Left colon (tissue), 2 donors: ENCODE data around the gene CARD14. TPM values are rescaled to one million over a fixed set of nuclear protein-coding genes. Genes with fewer than 3 reads are reported as not detected.

Experiments
- ATAC-seq: fragments of 200-7000 bp; cut with Tn5 transposase; one replicate; pipeline ENCODE4 v1.9.1; 2020; ENCODE audit warnings: mild to moderate bottlenecking, moderate library complexity
- DNase-seq, 2 donors: peaks; one replicate each; pipeline ENCODE4 v3.0.0-alpha.2; 2020
- intact Hi-C, 2 donors: fragments of 100-400 bp; cut with DNase I in 1 of 2; cut with micrococcal nuclease in 1 of 2; formaldehyde crosslinking; loops; one replicate each; pipeline versions ENCODE4 v1.11.2 to v1.14.0; 2022; cut with DNase I, micrococcal nuclease
- total RNA-seq, 2 donors: library from RNA; stranded (reverse); fragmentation: NEBNext Ultra II Directional; extraction: Animal tissue kit (Norgen Biotek cat#: 25700); gene quantifications; one replicate each; pipeline ENCODE4 v1.2.1, GENCODE V29; 2021
- donor health status: DM: no; HTN: no; CAD: no.
- donor health status: DM: yes; HTN: yes; CAD: no.

The CARD14 gene
- total RNA-seq, 2 donors from 2014 or later = 0.64 to 1.3 TPM

DNA sequence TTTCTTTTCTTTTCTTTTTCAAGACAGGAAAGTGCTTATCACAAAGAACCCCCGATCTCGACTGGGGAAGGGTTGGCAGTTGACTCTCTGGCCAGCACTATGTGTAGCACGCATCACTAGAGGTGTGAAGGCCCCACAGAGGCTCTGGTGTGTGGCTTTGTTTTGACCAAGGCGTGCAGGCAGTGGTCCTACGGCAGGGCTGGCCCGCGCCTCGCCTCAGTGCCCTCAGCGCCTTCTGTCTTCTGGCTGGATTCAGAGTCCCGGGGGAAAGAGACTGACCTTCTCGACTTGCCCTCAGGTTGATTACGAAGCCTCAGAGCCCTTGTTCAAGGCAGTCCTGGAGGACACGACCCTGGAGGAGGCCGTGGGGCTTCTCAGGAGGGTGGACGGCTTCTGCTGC lies 31.6 kb downstream of the CARD14 start:
- intact Hi-C loops = no loop called here
- ATAC-seq = no peak
- DNase-seq = no peak

DNA sequence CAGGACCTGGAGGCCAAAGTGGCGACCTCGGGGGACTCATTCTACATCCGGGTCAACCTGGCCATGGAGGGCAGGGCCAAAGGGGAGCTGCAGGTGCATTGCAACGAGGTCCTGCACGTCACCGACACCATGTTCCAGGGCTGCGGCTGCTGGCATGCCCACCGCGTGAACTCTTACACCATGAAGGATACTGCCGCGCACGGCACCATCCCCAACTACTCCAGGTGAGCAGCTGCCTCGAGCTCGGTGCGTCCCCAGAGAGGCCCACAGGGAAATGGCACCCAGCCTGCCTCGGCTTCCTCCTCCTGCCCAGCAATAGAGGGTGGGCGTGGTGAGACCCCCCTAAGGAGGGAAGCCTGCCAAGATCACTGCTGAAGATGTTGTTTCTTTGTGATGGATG lies 32.4 kb downstream of the CARD14 start:
- DNase-seq = no peak
- ATAC-seq = no peak
- intact Hi-C loops = no loop called here

DNA sequence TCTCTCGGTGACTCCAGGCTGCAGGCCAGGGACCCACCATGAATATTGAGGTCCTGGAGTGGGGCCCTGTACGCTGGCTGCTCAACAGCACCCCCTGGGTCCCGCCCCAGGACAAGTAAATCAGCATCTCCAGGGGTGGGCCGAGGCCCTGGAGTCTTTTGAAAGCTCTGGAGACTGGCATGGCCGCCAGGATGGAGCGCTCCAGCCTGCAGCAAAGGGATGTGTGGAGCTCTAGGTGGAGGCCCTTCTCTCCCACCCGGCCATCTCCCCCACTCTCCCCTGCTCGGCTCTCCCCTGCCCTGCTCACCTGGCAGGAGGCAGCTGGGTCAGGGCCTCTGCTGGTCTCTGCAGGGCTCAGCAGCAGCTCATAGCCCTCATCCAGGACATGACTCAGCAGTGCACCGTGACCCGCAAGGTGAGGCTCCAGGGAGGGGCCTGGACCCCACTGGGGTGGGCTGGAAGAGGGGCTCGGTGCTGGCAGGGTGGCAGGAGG lies 33.7 kb downstream of the CARD14 start:
- ATAC-seq (no peak), DNase-seq (no peak)
- intact Hi-C loops = no loop called here

DNA sequence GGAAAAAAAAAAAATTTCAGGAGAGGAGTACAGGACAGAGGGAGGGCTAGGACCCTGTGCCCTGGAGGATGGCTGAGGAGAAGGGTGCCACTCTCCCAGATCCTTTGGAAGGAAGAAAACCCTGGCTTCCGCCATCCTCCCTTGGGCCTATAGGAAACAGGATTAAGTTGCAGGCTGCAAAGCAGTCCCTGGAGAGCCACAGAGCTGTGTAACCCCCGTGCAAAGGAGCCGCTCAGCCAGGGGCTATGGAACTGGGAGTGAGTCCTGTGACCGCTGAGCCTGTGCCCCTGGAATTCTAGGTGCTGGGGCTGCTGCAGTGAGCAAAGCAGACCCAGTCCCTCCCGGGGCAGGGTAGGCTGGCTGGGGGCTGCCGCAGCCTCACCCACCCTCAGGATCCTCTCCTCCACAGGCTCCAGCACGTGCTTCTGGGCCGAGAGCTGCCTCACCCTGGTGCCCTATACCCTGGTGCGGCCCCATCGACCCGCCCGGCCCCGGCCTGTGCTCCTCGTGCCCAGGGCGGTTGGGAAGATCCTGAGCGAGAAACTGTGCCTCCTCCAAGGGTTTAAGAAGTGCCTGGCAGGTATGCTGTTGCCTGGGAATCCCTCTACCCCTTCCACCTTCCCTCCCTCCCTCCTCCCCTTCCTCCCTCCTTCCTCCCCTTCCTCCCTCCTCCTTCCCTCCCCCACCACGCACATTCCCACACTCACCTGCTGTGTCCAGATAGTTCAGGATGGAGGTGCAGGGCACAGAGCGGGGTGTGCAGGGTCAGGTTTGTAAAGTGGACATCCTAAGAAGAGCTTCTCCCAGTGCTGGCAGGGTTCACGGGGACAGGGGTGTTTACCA lies 35.0 kb downstream of the CARD14 start:
- intact Hi-C loops = no loop called here
- ATAC-seq (peak; percentile 6), DNase-seq (no peak)

DNA sequence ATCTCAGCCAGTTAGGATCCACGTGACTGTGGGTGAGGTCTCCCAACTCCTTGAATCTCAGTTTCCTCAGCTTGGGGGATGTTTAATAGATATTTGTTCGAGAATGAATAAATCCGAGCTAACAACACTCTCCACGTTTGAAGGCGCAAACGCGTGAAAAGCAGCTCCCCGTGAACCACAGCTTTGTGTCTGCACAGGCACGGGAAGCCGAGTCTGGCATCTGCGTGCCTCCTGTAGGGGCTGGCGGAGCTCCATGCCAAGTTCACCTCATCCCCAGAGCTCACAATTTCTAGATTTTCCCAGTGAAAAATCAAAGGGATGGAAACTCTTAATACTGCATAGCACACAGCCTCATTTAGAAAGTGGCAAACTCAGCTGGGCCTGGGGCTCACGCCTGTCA lies 36.0 kb downstream of the CARD14 start:
- intact Hi-C loops = no loop called here
- DNase-seq (no peak), ATAC-seq (no peak)

DNA sequence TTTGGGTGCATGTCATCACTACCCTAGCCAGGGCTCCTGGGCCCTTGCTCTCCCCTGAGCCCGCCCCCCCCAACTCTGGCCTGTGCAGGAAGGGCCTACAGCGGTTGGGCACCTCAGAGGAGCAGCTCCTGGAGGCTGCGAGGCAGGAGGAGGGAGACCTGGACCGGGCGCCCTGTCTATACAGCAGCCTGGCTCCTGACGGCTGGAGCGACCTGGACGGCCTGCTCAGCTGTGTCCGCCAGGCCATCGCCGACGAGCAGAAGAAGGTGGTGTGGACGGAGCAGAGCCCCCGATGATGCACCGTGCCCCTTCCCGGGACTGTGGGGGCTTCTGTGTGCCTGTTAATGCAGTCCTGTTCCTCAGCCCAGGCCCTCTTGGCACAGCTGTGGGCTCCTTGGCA lies 38.2 kb downstream of the CARD14 start:
- ATAC-seq (no peak), DNase-seq (no peak)
- intact Hi-C loops = no loop called here

DNA sequence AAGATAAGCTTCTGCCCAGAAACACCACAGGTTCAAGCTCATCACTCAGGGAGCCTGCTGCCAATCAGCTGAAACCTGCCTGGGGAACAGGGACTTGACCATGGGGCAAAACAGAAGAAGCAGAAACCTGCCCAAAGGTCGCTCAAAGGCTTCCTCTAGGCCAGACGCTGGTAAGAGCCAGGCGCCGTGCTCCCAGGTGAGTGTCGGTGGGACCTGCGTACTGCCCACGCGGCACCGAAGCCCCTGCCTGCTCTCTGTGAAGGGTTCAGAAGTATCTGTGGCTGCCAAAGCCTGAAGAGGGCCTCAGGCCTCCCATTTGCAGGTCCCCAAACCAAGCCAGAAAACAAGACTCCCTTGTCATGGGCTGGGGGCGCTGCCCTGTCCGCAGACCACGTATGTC lies 39.9 kb downstream of the CARD14 start:
- intact Hi-C loops = no loop called here

DNA sequence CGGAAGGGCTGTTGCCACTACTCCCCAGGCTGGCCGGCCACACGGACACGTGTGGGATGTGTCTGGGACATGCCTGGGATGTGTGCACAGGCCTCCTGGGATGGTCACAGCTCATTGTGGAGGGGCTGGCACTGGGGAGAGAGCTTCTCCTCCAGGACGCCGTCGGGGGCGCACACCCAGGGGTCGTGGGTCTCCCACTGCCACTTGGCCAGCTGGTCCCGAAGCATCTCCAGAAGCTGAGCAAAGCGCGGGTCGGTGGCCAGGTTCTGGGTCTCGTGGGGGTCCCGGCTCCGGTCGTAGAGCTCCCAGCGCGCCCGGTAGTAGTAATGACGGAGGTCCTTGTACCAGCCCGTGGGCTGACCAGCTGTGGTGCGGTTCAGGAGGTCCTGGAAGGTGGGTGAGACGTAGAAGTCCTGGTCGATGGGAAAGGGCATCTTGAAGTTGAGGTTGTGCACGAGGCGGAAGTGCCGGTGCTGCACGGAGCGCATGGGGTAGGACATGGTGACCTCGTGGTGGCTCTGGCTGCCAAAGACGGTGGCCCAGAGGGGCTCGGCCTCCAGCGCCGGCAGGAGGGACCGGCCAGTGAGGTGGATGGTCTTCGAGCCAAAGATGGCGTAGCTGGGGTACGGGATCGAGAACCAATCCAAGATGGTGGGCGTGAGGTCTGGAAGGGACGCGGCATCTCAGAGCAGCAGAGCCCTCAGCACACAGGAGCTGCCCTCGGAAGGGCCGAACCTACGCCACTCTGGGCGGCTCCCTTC lies 40.7 kb downstream of the CARD14 start:
- no peak for ATAC-seq
- no peak for DNase-seq
- intact Hi-C loops = no loop called here

More for the DNA sequence above, 39.9 kb downstream of the CARD14 start:
- no peak for DNase-seq
- ATAC-seq = no peak

DNA sequence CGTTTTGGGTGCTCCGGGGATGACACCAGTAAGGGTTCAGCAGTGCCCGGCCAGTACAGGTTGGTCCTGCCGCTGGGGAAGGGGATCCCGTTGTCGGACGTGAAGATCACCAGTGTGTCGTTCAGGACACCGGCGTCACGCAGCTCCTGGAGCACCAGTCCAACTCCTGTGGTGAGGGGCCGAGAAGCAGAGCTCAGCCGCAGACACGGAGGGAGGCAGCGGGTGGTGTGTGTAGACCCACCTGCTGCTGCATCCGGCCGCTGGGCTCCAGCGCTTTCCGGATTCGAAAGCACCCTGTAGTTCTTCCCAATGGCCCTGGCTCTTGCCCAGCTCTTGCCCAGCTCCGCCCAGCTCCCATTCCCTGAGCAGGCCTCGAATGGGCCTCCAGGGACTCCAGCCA lies 42.3 kb downstream of the CARD14 start:
- intact Hi-C loops = no loop called here
- ATAC-seq = no peak
- DNase-seq = no peak

DNA sequence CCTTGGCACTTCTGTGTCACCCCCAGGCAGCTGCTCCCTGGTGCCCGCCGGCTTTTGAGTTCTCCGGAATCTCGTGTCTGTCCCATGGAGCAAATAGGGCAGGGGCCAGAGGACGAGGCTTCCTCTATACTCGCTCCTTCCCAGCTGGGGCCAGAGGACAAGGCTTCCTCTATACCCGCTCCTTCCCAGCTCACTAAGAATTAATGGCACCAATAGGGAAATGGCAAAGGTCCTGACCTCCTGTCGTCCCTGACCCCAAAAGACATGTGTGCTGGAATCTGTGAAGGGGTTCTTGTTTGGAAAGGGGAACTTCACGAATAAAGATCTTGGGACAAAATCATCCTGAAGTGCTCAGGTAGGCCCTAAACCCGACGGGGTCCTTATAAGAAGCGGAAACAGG lies 42.7 kb downstream of the CARD14 start:
- DNase-seq (no peak), ATAC-seq (no peak)
- intact Hi-C loops = no loop called here

DNA sequence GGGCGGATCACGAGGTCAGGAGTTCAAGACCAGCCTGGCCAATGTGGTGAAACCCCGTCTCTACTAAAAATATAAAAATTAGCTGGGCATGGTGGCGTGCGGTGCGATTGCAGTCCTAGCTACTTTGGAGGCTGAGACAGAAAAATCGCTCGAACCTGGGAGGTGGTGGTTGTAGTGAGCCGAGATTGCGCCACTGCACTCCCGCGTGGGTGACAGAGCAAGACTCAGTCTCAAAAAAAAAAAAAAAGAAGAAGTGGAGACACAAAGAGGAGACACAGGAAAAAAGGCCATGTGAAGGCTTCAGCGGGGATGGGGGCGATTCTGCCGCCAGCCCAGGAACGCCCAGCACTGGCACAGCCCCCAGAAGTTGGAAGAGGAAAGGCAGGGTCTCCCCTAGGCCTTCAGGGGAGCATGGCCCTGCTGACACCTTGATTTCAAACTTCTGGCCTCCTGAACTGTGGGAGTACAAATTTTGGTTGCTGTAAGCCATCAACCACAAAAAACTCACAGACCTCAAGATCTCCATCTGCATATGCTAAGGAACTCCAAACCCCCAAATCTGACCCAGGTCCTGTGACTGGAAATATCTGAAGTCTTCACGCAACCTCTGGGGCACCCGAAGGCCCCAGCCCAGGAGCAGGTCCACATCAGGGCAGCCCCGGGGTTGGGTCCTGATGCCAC lies 43.3 kb downstream of the CARD14 start:
- intact Hi-C loops = no loop called here
- ATAC-seq = no peak

DNA sequence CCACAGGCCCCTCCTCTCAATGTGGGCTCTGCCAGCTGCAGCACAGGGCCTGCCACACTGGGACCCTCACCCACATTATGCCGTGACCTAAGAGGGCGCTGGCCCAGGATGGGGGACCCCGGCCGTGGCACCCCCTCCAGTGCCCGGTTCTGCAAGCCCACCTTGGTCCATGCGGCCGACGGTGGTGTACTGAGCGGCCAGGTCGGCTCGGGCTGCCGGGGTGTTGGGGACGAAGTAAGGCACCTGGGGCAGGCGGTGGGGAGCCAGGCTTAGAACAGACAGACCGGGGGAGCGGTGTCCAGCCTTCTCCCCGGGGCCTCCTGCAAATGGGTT lies 43.8 kb downstream of the CARD14 start:
- intact Hi-C loops = no loop called here
- ATAC-seq (no peak), DNase-seq (no peak)

More for the DNA sequence above, 43.3 kb downstream of the CARD14 start:
- DNase-seq = peak in 1 of 2 donors; percentile 23

DNA sequence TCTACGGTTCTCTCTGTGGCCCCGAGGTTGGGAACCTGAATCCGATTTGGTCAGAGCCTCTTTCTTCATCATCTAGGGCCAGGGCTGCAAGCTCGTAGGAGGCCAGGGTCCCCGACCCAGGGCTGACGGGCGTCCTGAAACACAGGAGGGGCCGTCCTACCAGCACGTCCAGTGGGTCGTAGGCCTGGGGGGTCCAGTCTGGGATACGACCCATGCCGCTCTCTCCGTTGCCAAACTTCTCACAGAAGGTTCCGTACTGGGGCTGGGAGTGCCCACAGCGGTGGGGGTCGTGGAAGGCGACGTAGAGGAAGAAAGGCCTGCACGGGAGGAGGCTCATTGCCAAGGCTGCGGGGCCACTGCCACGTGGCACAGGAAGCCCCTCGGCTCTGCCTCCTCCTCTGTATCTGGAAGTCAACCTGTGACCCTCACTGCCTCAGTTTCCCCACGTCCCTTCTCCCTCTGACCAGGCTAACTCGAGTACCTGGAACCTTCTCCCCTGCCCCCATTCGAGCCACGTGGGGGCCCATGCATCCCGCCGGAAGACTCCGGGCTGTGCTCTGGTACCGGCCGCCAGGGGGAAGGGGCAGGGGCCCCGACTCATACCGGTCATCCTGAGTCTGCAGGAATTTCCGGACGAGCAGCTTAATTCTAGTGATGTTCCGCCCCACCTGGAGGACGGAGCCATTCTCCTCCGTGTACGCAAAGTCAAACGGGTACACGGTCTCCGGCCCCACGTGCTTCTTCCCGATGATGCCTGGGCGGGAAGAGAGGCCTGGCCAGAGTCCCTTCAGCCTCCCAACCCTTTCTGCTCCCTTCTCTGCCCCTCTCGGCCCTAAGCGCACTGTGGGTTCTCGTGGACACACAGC lies 44.4 kb downstream of the CARD14 start:
- no peak for ATAC-seq
- DNase-seq = no peak
- intact Hi-C loops = no loop called here

DNA sequence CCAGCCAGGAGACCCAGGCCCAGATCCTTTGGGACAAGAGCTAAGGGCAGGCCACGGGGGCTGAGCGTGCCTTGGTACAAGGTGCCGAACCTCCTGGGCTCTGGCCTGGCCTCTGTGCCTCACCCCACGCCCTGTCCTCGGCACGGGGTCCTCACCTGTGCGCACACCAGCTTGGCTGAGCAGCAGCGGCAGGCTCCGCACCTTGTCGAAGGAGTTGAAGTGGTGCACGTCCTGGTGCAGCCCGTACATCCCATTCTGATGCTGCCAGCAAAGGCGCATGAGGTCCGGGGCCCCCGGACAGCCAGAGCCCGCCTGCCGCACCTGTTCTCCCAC lies 45.0 kb downstream of the CARD14 start:
- no peak for DNase-seq
- no peak for ATAC-seq
- intact Hi-C loops = no loop called here

DNA sequence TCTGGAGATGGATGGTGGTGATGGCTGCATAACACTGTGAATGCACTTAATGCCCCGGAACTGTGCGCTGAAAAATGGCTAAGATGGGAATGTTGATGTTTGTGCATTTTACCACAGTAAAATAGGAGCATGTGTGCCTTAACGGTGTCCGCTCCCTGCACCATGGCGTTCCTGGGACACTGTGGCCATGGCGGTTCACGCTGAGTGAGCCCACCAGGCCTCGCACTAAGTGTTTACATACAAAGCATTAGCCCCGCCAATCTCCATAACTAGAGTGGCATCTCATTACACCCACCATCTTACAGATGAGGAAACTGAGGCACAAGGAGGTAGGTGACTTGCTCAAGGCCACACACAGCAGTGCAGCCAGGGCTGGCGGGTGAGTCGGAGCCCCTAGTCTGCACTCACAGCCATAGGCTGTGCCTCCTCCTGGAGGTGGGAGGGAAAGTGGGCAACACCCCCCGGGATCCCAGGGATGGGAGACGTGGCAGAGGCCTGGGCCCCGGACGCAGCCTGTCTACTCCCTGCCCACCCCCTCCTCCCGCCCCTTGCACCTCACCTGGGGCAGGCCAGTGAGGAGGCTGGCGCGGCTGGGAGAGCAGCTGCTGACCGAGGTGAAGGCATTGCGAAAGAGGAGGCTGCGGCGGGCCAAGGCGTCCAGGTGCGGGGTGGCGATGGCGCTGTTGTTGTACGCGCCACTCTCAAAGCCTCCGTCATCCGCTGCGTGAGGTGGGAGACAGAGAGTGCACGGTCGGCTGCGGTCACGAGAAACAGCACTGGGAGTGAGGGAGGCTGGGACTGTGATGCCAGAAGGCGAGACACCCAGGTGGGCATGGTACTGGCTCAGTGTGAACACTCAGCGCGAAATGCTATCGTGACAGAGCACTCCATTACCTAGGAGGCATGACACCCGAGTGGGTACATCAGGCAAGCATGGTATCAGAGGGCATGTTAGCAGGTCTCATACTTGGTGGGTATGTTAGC lies 46.9 kb downstream of the CARD14 start:
- no peak for DNase-seq
- no peak for ATAC-seq
- intact Hi-C loops = no loop called here

DNA sequence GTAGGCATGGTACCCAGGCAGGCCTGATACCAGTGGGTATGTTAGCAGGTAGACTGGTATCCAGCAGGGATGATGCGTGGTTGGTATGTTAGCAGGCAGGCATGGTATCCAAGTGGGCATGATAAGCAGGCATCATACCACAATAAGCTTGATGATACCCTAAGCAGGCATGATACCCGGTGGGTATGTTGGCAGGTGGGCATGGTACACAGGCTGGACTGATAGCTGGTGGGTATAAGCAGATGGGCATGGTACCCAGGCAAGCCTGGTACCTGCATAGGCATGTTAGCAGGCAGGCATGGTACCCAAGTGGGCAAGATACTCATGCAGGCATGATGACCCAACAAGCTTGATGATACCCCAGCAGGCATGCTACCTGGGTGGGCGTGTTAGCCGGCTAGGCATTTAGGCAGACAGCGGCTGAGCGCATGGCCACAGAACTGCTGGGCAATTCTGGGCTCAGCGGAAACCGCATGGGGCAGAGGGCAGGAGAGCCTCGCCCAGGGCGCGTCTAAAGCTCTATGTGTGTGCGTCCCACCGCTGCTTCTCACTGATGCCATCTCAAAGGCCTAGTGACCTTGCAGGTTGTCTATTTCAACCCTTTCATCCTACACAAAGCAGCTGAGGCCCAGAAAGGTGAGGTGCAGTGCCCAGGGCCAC lies 48.0 kb downstream of the CARD14 start:
- intact Hi-C loops = no loop called here
- DNase-seq (peak in 1 of 2 donors; percentile 25), ATAC-seq (no peak)

DNA sequence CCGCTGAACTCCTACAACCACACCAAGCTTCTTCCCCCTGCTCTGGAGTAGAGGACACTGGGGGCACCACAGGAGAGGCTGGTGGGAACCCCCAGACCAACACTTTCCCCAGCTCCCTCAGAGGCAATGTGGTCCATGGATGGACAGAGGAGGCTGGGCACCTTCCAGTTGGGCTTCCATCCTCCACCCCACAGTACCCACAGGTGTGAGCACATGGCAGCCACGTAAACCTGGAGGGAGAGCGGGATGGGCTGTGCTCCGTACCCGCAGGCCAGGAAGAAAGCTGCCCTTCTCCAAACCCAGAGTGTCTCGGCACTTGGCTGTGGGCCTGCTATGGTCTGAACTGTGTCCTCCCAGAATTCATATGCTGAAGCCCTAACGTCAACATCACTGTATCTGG lies 48.6 kb downstream of the CARD14 start:
- ATAC-seq (no peak), DNase-seq (no peak)
- intact Hi-C loops = no loop called here
